ENCODE data around the gene ONECUT3. TPM values are rescaled to one million over a fixed set of nuclear protein-coding genes. Genes with fewer than 3 reads are reported as not detected.

ONECUT3 gene
- total and polyA plus RNA-seq, 10 of the 15 experiments (the other 5 are each of a cell fraction or from before 2014, with no cell fraction given) = not detected

GRCh38 chr19:1813192-1814182, 60.2 kb downstream of the ONECUT3 start:
- no TSS peak for BruUV-seq (replicated peaks)
- Histone ChIP-seq H3K27ac (ENCODE audit: control insufficient read depth, insufficient read depth) (peak overlapping the region; percentile 46), H3K27me3 (replicated peaks in 1 of 2; ENCODE audit: control insufficient read depth in 2 of 2, insufficient read depth in 2 of 2, low read length in 1 of 2) (no peaks in the 10 kb centered on the region), H4K20me1 (ENCODE audit: control insufficient read depth, insufficient read depth) (no peaks in the 10 kb centered on the region), H2AFZ (ENCODE audit: control insufficient read depth, low read depth, low read length) (peak overlapping the region; percentile 88), H3K9ac (ENCODE audit: control insufficient read depth, insufficient read depth, low read length) (peak overlapping the region; percentile 48; the same call in 1 of the 2 replicates), H3K9me3 (replicated peaks; ENCODE audit: control insufficient read depth, insufficient read depth, low read length) (no peaks in the 10 kb centered on the region), H3K4me1 (ENCODE audit: control insufficient read depth, insufficient read depth, low read length) (peaks cover 3% of the 10 kb centered on the region; the same call in 1 of the 2 replicates), H3K36me3 (ENCODE audit: control insufficient read depth in 2 of 2, insufficient read depth in 2 of 2, low read length in 1 of 2) (peaks cover 0 to 19% of the 10 kb centered on the region in 2 experiments; a peak in 2 of 4 replicates), H3K79me2 (ENCODE audit: control insufficient read depth, insufficient read depth, low read length) (no peaks in the 10 kb centered on the region), H3K4me3 (peak overlapping the region; percentile 75), H3K4me2 (ENCODE audit: control insufficient read depth, insufficient read depth) (peak overlapping the region; percentile 87)
- intact Hi-C loops (cut with micrococcal nuclease; ENCODE audit: unreplicated experiment) = no loop called here
- ChIA-PET SMC1A (ENCODE audit: uncharacterized antibody, unreplicated experiment) (no interaction called here), CTCF (interaction anchor here (0.6 to 1.4 kb wide), 7 partner anchors 12 to 141 kb away, joined by 3 to 8 read pairs (median 4); no protein-coding TSS in a partner anchor), POLR2A (no interaction called here), RAD21 (ENCODE audit: unreplicated experiment) (no interaction called here)
- in situ Hi-C loops (cut with MboI) = no loop called here
- no peak for FAIRE-seq
- no peak for ATAC-seq
- 51% methylated on average over 21 of the region's 21 CpGs for WGBS (ENCODE audit: insufficient coverage, insufficient replicate concordance, low lambda C conversion rate, missing lambda C conversion rate)
- DNase-seq (ENCODE audit: low read depth, low spot score) = no peak
- TF ChIP-seq SMARCA5 (IDR thresholded peaks at IDR 0.05) (0 out of 2 replicates have a peak, but pooled peaks have one; percentile 9), CHD4 (IDR thresholded peaks at IDR 0.05) (no peak), TBL1XR1 (IDR thresholded peaks at IDR 0.05; ENCODE audit: low read depth, low read length) (no peak)

GRCh38 chr19:1814391-1814790, 61.1 kb downstream of the ONECUT3 start:
- peaks cover 0 to 24% of the 10 kb centered on the region in 2 experiments; a peak in 2 of 4 replicates for H3K36me3 ChIP-seq (ENCODE audit: control insufficient read depth in 2 of 2, insufficient read depth in 2 of 2, low read length in 1 of 2)
- ChIA-PET POLR2A (no interaction called here), CTCF (interaction anchor here (0.6 to 1.4 kb wide), 6 partner anchors 11 to 268 kb away, joined by 3 to 8 read pairs (median 3); no protein-coding TSS in a partner anchor), RAD21 (ENCODE audit: unreplicated experiment) (no interaction called here), SMC1A (ENCODE audit: uncharacterized antibody, unreplicated experiment) (no interaction called here)
- ATAC-seq (no peak), FAIRE-seq (no peak), DNase-seq (ENCODE audit: low read depth, low spot score) (no peak)
- peaks cover 3% of the 10 kb centered on the region; the same call in 1 of the 2 replicates for H3K4me1 ChIP-seq (ENCODE audit: control insufficient read depth, insufficient read depth, low read length)
- no peak overlapping the region for H2AFZ ChIP-seq (ENCODE audit: control insufficient read depth, low read depth, low read length)
- H3K9me3 ChIP-seq (replicated peaks; ENCODE audit: control insufficient read depth, insufficient read depth, low read length) = no peaks in the 10 kb centered on the region
- H3K27me3 ChIP-seq (replicated peaks in 1 of 2; ENCODE audit: control insufficient read depth in 2 of 2, insufficient read depth in 2 of 2, low read length in 1 of 2) = no peaks in the 10 kb centered on the region
- in situ Hi-C loops (cut with MboI) (no loop called here), intact Hi-C loops (cut with micrococcal nuclease; ENCODE audit: unreplicated experiment) (no loop called here)
- WGBS (ENCODE audit: insufficient coverage, insufficient replicate concordance, low lambda C conversion rate, missing lambda C conversion rate) = 80% methylated on average over 9 of the region's 10 CpGs
- no peak overlapping the region for H3K4me3 ChIP-seq
- no peak overlapping the region for H3K27ac ChIP-seq (ENCODE audit: control insufficient read depth, insufficient read depth)
- no TSS peak for BruUV-seq (replicated peaks)
- no peak overlapping the region for H3K4me2 ChIP-seq (ENCODE audit: control insufficient read depth, insufficient read depth)
- no peaks in the 10 kb centered on the region for H3K79me2 ChIP-seq (ENCODE audit: control insufficient read depth, insufficient read depth, low read length)
- H4K20me1 ChIP-seq (ENCODE audit: control insufficient read depth, insufficient read depth) = no peaks in the 10 kb centered on the region
- H3K9ac ChIP-seq (ENCODE audit: control insufficient read depth, insufficient read depth, low read length) = no peak overlapping the region
- no peak for TF ChIP-seq TCF12 (IDR thresholded peaks at IDR 0.05; ENCODE audit: low read depth, low read length)
- no peak for TF ChIP-seq RBBP5 (conservative IDR thresholded peaks at IDR 0.05)
- no peak for TF ChIP-seq POLR2AphosphoS5 (IDR thresholded peaks at IDR 0.05; ENCODE audit: low read length)
- TF ChIP-seq EED (IDR thresholded peaks at IDR 0.05; ENCODE audit: low read depth) = no peak
- TF ChIP-seq USF1 (IDR thresholded peaks at IDR 0.05; ENCODE audit: borderline replicate concordance, extremely low read length, insufficient read depth, low read depth, low read length) = no peak
- no peak for TF ChIP-seq RELB (IDR thresholded peaks at IDR 0.05; ENCODE audit: low read depth)
- TF ChIP-seq E2F8 (IDR thresholded peaks at IDR 0.05; ENCODE audit: low read depth, partially characterized antibody) = no peak
